HT-29 (cell line): ENCODE measurements around the gene EDN2. TPM values are rescaled to one million over a fixed set of nuclear protein-coding genes. Genes with fewer than 3 reads are reported as not detected.
A peak's percentile ranks its signal among the peaks of the same experiment; 100 is the strongest.

Experiments
- DNase-seq: peaks from one replicate; pipeline ENCODE4 v3.0.0-alpha.2; 2015; ENCODE audit warnings: low spot score
- total RNA-seq: library from RNA; depleted of rRNA; stranded (reverse); fragments of >200 nt; shearing (Covaris generic); gene quantifications from 2 replicates; pipeline ENCODE4 v1.2.3, GENCODE V29; 2014; rRNA removed

The EDN2 gene
- 0.37 and 0.46 TPM in 2 replicates for total RNA-seq

- DNase-seq, result peak; percentile 71
Observed at GRCh38 chr1:41484402-41485241, at the start of gene EDN2. Gene EDN2 (minus strand): TSS chr1:41484683. CDS start chr1:41484601, 82 bp downstream.

GRCh38 chr1:41533731-41534080, 49.2 kb upstream of the EDN2 start:
- DNase-seq, result no peak

DNA sequence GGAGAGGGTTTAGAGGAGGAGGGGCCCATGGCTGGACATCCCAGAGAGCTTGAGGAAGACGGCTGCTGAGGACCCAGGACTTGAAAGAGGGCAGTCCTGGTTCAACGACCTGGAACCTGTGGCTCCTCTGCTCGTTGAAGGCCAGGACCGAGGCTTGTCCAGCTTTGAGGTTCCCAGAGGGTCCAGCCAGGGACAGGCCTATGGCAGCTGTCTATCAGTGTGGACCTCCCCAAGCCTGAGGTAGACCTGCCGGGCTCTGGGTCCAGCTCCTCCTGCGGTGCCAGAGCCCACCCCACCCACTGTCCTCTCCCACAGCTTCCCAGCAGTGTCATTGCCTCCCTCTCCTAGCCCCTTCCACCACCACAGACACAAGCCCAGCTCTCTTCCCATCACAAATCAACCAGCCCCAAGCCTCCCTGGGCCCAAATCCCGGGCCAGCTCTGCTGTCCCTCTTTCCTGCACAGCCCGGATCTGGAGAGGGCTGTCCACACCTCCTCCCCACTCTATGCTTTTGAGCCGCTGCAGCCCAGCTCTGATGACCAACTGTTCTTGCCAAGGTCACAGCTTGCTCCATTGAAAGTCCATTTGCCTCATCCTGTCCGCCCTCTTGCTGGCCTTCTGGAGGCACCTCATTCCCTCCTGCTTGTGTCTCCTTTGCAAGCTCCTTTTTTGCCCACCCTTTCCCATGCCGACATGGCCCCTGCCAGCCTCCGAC, 48.7 kb upstream of the EDN2 start:
- no peak for DNase-seq

DNA sequence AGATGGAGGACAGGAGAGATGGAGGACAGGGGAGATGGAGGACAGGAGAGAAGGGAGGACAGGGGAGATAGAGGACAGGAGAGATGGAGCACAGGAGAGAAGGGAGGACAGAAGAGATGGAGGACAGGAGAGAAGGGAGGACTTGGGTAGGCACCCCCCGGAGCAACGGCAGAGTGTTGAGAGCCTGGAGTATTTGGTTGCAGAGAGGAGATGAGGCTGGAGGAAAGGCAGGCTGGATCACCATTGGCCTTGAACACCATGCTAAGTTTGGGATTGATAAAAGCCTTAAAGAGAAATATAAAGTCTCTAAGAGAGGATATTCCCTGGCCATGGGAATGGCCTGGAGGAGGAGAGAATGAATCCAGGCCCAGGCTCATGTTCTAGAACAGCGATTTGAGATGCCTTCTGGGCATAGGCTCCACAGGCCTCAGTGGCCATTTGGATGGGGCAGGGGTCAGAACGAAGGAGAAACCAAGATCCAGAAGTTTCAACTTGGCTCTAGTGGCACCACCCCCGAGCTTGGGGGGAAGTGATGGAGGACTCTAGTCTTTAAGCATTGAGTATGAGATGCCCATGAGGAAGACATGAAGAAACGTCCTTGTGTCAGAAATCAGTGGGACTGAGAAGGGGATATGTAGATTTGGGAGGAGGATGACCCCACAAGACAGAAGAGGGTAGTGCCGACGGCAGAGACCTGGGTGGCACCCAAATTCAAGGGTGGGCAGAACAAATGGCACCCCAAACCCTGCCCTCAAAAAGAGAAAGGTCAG, 47.9 kb upstream of the EDN2 start:
- no peak for DNase-seq

DNA sequence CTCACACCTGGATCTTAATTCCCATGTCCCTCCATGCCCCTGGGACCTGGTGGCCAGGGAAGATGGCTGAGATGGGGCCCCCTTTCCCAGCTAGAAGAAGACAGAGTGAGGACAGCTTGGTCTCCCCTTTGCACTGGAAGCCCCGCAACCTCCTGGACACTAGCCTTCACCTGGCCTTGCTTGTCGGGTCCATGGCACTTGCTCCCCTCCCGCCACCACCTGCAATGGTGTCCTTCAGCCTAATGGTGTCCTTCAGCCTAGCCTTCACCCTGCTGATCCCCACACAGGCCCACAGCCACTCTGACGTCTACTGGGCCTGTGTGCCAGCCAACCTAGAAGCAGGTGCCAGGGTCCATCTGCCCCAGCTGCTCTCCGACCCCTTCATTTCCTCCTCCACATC, 45.9 kb upstream of the EDN2 start:
- no peak for DNase-seq

DNA sequence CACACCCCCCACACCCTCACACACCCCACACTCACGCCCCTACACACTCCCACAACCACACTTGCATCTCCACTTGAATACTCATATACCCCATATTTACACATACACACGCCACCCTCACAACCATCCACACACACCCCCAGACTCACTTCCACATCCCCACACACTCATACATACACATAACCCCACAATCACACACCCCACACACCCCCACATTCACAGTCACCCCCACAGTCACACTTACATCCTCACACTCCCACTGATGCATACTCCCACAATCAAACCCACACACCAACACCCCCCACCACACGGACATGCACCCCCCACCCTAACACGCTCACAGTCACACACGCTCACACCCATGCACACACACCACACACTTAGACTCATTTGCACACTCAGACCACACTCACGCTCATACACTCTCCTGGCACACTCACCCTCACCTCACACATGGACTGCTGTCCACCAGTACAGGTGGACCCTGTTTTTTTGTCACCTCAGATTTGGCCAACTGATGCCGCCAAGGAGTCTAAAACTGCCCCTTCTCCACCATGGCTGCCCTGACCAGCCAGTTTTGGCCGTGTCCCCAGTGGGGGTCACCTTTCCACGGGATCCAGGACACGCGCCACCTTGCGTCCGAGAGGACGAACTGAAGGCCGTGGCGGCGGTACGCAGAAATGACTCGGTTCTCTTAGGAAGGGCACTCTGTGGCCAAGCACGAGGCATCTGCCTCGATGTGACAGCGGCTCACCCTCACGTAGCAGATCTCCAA, 45.3 kb upstream of the EDN2 start:
- no peak for DNase-seq

DNA sequence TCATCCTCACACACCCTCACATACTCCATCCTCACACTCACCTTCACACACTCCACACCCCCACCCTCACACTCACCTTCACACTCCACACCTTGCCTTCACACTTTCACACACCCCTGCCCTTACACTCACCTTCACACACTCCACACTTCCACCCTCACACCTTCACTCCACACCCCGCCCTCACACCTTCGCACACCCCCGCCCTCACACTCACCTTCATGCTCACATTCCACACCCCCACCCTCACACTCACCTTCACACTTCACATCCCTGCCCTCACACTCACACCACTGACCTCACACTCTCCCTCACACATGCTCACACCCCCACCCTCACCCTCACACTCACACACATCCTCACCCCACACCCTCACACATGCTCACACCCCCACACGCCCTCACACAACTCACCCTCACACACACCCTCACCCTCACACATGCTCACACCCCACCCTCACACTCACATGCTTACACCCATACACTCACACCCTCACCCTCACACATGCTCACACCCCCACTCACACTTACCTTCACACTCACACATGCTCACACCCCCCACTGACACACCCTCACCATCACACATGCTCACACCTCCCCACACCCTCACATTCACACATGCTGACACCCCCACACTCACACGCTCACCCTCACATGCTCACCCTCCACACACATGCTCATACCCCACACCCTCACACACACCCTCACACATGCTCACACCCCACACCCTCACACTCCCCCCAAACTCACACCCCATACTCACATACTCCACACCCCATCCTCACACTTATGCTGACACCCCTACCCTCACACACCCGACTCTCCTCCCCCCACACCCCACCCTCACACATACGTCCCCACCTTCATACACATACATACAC, 44.5 kb upstream of the EDN2 start:
- no peak for DNase-seq

DNA sequence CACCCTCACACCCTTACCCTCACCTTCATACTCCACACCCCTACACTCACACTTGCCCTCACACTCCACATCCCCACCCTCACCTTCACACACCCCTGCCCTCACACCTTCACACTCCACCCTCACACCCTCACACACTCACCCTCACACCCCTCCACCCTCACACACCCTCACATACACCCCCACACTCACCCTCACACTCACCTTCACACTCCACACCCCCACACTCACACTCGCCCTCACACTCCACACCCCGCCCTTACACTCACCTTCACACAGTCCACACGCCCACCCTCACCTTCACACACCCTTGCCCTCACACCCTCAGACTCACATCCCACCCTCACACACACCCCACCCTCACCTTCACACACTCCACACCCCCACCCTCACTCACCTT, 43.6 kb upstream of the EDN2 start:
- no peak for DNase-seq

DNA sequence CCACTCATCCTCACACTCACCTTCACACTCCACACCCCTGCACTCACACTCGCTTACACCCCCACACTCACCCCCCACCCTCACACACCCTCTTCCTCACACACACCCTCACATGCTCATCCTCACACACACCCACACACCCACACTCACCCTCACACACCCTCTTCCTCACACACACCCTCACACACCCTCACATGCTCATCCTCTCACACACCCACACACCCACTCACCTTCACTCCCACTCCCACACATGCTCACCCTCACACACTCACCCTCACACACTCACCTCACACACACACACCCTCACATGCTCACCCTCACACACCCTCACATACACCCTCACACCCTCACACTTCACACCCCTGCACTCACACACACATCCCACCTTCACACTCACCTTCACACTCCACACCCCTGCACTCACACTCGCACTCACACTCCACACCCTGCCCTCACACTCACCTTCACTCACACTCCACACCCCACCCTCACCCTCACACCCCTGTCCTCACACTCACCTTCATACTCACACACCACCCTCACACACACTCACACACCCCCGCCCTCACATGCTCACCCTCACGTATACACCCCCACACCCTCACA, 42.6 kb upstream of the EDN2 start:
- DNase-seq, result no peak

- no peak for DNase-seq
Observed at GRCh38 chr1:41525891-41526587, 41.6 kb upstream of the EDN2 start.

DNA sequence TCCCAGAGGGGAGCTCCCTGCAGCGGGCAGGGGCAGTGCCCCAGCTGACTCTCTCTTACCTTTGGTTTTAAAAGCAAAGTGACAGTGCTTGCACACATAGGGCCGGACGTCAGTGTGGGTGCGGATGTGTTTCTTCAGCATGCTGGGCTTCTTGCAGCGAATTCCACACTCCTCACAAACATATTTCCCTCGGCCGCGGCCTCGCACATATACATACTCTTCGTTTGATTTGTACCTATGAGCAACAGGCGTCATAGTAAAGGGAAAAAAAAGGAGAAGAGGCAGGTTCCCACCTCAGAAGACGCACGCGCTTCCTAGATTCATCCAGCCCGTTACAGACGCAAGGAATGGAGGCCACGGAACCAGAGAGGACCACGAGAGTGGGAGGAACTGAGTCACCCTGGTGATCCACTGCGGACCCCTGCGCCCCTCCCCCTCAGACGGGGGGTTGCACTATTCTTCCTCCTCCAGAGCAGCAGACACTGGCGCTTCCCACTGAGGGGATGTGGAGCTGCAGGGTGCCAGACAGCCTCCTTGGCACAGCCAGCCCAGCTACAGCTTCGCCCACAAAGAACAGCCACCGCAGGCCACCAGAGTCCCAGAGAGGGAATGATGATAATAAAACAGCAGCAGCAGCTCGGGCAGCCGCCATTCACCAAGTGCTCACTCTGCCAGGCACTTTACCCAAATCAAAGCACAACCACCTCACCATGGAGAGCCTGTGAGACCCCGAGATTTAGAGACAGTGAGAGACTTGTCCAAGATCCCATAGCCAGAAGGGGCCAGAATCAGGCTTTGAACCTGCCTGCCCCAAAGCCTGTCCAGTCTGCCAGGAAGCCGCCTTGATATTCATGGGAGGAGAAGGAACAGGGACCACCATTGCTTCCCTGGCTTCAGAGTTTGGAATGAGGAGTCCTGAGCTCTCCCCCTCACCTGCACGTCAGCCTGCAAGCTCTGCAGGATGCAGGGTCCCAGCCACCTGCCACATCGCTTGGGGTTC, 40.5 kb upstream of the EDN2 start:
- DNase-seq, result no peak

DNA sequence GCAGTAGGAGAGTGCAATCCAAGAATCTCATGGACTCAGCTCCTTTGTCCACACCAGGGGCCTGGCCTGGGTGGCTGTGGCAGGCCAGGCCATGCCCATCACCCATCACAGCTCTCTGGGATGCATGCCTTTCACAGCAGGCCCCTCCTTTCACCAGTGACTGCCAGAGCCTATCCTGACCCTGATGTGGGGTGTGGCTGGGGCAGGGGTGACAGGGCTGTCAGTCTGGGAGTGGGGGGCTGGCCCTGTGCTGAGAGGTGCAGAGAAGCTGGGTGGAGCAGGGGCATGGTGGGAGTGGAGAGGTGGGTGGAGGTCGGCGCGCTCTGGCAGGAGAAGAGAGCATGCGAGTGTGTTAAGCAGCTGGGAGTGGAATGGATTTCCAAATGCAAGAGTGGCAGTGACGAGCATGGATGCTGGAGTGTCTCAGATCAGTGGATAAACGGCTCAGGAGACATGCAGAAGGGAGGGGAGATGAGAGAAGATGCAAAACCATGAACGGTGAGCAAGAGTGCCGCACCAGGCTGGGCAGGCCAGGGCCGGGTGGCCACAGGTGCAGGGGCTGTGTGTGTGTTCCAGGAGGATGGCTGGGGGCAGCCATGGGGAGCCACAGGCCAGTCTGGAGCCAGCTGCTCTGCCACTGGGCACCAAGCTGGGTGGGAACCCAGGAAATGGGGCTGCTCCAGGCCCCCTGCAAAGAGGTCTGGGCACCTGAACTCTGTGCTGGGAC, 39.6 kb upstream of the EDN2 start:
- no peak for DNase-seq

GRCh38 chr1:41523071-41523470, 38.6 kb upstream of the EDN2 start:
- DNase-seq, result no peak

DNA sequence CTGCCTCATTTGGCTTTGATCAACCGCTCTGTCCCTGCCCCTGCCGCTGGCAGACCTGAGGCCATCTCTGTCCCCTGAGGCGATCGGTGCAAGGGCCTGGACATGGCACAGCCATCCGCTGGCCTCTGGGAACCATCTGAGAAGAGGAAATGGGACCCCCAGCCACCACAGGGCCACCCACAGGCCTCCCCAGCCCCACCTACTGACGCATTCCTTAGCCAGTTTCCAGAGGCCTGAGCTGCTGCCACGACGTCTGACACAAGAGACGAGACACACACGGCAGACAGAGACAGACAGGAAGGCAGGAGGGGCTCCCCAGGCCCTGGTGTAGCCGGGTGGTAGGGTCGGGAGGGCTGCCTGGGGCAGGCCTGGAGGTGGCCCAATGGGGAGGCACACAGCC, 37.3 kb upstream of the EDN2 start:
- no peak for DNase-seq

DNA sequence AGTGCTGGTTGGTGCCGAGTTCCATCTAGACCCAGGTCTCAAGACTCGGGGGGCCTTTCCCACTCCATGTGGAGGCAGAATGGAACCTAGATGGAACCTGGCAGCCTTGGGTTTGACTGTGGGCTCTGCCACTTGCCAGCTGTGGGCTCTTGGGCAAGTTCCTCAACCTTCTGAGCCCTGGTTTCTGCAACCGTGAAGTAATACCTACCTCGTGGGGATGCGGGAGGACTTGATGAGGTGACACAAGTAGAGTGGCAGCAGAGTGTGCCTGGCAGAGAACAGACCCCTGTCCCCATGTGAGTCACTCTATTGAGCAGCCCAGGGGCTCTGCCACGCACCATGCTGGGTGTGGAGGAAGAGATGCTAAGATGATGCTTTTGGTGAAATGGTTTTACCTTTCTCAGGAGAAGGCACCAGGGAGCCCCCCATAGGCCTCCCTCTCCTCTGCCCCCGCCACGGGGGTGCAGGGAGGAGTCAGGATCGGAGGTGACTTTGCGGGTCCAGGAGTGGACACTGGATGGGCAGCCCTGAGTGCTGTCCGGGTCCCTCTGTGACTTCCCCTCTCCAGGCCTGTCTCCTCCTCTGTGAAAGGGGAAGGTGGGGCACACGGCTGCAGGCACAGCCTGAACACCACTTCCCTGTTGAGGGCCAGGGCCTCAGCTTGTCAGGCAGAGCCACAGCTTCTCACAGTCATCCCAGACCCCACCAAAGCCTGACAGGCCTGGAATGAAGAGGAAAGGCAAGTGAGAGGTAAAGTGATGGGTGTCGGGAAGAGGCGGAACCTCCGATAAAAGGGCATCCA, 36.7 kb upstream of the EDN2 start:
- no peak for DNase-seq

GRCh38 chr1:41519667-41520066, 35.2 kb upstream of the EDN2 start:
- DNase-seq, result no peak

DNA sequence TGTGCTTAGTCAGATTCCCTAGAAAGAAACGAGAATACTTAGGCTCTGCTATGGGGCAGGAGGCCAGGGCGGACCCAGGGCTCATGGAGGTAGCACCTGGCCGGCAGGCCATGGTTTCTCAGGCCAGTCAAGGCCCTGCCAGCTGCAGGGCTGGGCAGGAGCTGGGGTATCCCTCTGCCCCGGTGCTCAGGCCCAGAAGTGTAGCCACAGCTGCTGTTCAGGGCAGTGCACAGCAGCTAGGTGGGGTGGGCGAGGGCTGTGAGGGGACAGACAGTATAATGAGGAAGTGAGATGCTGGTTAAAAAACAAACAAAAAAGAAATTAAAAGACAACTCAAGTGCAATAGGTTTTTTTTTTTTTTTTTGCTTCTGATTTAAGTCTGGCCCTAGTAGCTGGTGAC, 34.0 kb upstream of the EDN2 start:
- no peak for DNase-seq
